ENCODE data around the gene CRY2. TPM values are rescaled to one million over a fixed set of nuclear protein-coding genes. Genes with fewer than 3 reads are reported as not detected.
"Not testable (repeated sequence)": the region's sequence is repeated elsewhere in the genome, so short reads cannot be mapped to it uniquely, and the experiment has no call there.

The CRY2 gene
- total RNA-seq, 1 donor from 2014 or later, result 8.5 TPM

DNA sequence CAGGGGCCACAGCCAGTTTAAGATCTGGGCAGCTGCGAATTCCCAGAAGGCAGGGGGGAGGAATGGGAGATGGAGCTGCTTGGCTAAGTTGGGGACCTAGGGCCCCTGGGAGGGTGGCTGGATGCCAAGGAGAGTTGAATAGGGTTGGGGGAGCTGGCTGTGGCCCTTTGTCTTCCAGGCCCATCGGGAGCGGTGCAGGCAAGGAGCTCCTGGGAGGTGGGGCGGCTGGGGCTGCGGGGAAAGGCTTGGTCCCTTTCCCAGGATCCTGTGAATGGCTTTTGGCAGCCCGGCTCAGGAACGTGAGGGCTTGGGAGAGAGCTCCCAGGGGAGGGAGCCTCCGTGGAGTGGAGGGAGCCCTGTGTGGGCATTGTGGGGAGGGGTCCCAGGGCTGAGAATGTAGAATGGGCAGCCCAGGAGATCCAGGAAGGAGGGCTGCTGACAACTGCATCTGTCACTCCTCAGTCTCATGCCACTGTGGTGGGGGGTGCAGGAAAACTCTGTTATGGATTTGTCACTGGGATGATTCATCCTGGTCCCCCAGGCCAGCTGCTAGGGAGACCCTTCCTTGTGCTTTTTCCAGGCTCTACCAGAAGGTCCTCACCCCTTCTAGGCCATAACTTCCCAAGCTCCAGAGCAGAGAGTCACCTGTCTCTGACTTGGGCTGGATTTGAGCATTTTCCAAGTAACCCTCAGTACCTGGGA lies 53.8 kb downstream of the CRY2 start:
- peaks cover 24% of the 10 kb centered on the region for H3K27me3 ChIP-seq (ENCODE audit: control insufficient read depth, insufficient read depth, low read length)
- no peak for DNase-seq (ENCODE audit: low read depth)
- peak overlapping the region; percentile 55 for H3K4me3 ChIP-seq (ENCODE audit: low read depth, low read length)
- H3K36me3 ChIP-seq (ENCODE audit: control insufficient read depth, insufficient read depth, low read length), result no peaks in the 10 kb centered on the region
- TF ChIP-seq, protein P1, sequence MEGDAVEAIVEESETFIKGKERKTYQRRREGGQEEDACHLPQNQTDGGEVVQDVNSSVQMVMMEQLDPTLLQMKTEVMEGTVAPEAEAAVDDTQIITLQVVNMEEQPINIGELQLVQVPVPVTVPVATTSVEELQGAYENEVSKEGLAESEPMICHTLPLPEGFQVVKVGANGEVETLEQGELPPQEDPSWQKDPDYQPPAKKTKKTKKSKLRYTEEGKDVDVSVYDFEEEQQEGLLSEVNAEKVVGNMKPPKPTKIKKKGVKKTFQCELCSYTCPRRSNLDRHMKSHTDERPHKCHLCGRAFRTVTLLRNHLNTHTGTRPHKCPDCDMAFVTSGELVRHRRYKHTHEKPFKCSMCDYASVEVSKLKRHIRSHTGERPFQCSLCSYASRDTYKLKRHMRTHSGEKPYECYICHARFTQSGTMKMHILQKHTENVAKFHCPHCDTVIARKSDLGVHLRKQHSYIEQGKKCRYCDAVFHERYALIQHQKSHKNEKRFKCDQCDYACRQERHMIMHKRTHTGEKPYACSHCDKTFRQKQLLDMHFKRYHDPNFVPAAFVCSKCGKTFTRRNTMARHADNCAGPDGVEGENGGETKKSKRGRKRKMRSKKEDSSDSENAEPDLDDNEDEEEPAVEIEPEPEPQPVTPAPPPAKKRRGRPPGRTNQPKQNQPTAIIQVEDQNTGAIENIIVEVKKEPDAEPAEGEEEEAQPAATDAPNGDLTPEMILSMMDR (IDR thresholded peaks at IDR 0.05; ENCODE audit: insufficient read depth, low read length, poor library complexity, severe bottlenecking), result no peak

GRCh38 chr11:45901626-45902025 lies 54.4 kb downstream of the CRY2 start:
- no peak for DNase-seq (ENCODE audit: low read depth)
- H3K4me3 ChIP-seq (ENCODE audit: low read depth, low read length), result no peak overlapping the region
- no peaks in the 10 kb centered on the region for H3K36me3 ChIP-seq (ENCODE audit: control insufficient read depth, insufficient read depth, low read length)
- peaks cover 18% of the 10 kb centered on the region for H3K27me3 ChIP-seq (ENCODE audit: control insufficient read depth, insufficient read depth, low read length)
- TF ChIP-seq, protein P1 (IDR thresholded peaks at IDR 0.05; ENCODE audit: insufficient read depth, low read length, poor library complexity, severe bottlenecking), result no peak

GRCh38 chr11:45902452-45903380 lies 55.4 kb downstream of the CRY2 start:
- TF ChIP-seq, protein P1 (IDR thresholded peaks at IDR 0.05; ENCODE audit: insufficient read depth, low read length, poor library complexity, severe bottlenecking), result no peak
- no peak overlapping the region for H3K4me3 ChIP-seq (ENCODE audit: low read depth, low read length)
- no peak for DNase-seq (ENCODE audit: low read depth)
- peaks cover 8% of the 10 kb centered on the region for H3K27me3 ChIP-seq (ENCODE audit: control insufficient read depth, insufficient read depth, low read length)
- H3K36me3 ChIP-seq (ENCODE audit: control insufficient read depth, insufficient read depth, low read length), result no peaks in the 10 kb centered on the region

GRCh38 chr11:45904309-45904915 lies 57.1 kb downstream of the CRY2 start:
- Histone ChIP-seq H3K4me3 (ENCODE audit: low read depth, low read length) (no peak overlapping the region), H3K36me3 (ENCODE audit: control insufficient read depth, insufficient read depth, low read length) (no peaks in the 10 kb centered on the region), H3K27me3 (ENCODE audit: control insufficient read depth, insufficient read depth, low read length) (peaks cover 4% of the 10 kb centered on the region)
- DNase-seq (ENCODE audit: low read depth), result no peak
- TF ChIP-seq, protein P1 (IDR thresholded peaks at IDR 0.05; ENCODE audit: insufficient read depth, low read length, poor library complexity, severe bottlenecking), result no peak

DNA sequence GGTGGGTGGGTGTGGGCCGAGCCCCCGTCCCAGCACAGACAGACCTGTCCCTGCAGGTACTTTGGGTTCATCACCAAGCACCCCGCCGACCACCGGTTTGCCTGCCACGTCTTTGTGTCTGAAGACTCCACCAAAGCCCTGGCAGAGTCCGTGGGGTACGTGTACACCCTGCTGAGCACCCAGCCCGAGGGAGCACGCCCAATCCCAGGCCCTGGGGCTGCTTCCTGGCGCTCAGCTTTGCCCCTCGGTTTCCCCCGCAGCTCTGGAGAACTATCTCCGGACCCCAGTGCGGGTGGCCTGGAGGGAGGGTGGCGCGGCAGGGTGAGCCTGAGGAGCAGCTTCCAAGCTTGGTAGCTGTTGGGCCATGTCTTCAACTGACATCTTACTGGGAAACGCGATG lies 57.8 kb downstream of the CRY2 start:
- Histone ChIP-seq H3K4me3 (ENCODE audit: low read depth, low read length) (no peak overlapping the region), H3K27me3 (ENCODE audit: control insufficient read depth, insufficient read depth, low read length) (peaks cover 4% of the 10 kb centered on the region), H3K36me3 (ENCODE audit: control insufficient read depth, insufficient read depth, low read length) (no peaks in the 10 kb centered on the region)
- TF ChIP-seq, protein P1 (IDR thresholded peaks at IDR 0.05; ENCODE audit: insufficient read depth, low read length, poor library complexity, severe bottlenecking), result no peak
- DNase-seq (ENCODE audit: low read depth), result no peak

GRCh38 chr11:45905576-45905975 lies 58.3 kb downstream of the CRY2 start:
- not testable (repeated sequence) for H3K36me3 ChIP-seq (ENCODE audit: control insufficient read depth, insufficient read depth, low read length); DNase-seq (ENCODE audit: low read depth); H3K4me3 ChIP-seq (ENCODE audit: low read depth, low read length); H3K27me3 ChIP-seq (ENCODE audit: control insufficient read depth, insufficient read depth, low read length)
